Measurements from ENCODE around the gene OPHN1.

OPHN1 gene

GRCh38 chrX:68043713-68044438, 389.4 kb downstream of the OPHN1 start:
- DNase-seq (ENCODE audit: low read depth), result no peak
- H3K4me3 ChIP-seq (ENCODE audit: control insufficient read depth, low read depth, low read length), result no peak overlapping the region
- TF ChIP-seq CTCF (IDR thresholded peaks at IDR 0.05; ENCODE audit: control insufficient read depth, insufficient read depth, low read depth, low read length, missing control alignments), result no peak

GRCh38 chrX:68041110-68041509, 392.2 kb downstream of the OPHN1 start:
- no peak overlapping the region for H3K4me3 ChIP-seq (ENCODE audit: control insufficient read depth, low read depth, low read length)
- TF ChIP-seq CTCF (IDR thresholded peaks at IDR 0.05; ENCODE audit: control insufficient read depth, insufficient read depth, low read depth, low read length, missing control alignments), result no peak
- DNase-seq (ENCODE audit: low read depth), result no peak

- peak; percentile 69 for TF ChIP-seq CTCF (IDR thresholded peaks at IDR 0.05; ENCODE audit: control insufficient read depth, insufficient read depth, low read depth, low read length, missing control alignments)
- peak; percentile 1 for DNase-seq (ENCODE audit: low read depth)
- no peak overlapping the region for H3K4me3 ChIP-seq (ENCODE audit: control insufficient read depth, low read depth, low read length)
Measured at GRCh38 chrX:68018248-68019203, 414.8 kb downstream of the OPHN1 start.

GRCh38 chrX:67998540-67998939, 434.8 kb downstream of the OPHN1 start:
- no peak overlapping the region for H3K4me3 ChIP-seq (ENCODE audit: control insufficient read depth, low read depth, low read length)
- no peak for DNase-seq (ENCODE audit: low read depth)
- TF ChIP-seq CTCF (IDR thresholded peaks at IDR 0.05; ENCODE audit: control insufficient read depth, insufficient read depth, low read depth, low read length, missing control alignments), result no peak

Data from AG09309 (cell line).